Neuronal stem cell (in vitro differentiated cells): ENCODE data around the gene FBXW9.

Experiments used
- DNase-seq: peaks from one replicate; pipeline ENCODE4 v3.0.0-alpha.2; 2013; ENCODE audit warnings: low spot score
- H2AFZ ChIP-seq: one replicate; pipeline ENCODE4 v1.6.1; 2013; ENCODE audit warnings: mild to moderate bottlenecking, low read length, inconsistent platforms
- H2AK5ac ChIP-seq: 2 replicates; pipeline ENCODE4 v1.6.1; 2013; ENCODE audit warnings: low read depth, mild to moderate bottlenecking, inconsistent platforms, low read length, moderate library complexity, mixed read lengths
- H2BK120ac ChIP-seq: 2 replicates; pipeline ENCODE4 v1.6.1; 2013; ENCODE audit warnings: low read depth, mild to moderate bottlenecking, inconsistent platforms, low read length, moderate library complexity, mixed read lengths
- H2BK12ac ChIP-seq: one replicate; pipeline ENCODE4 v1.6.1; 2013; ENCODE audit warnings: low read length, inconsistent platforms
- H2BK15ac ChIP-seq: 2 replicates; pipeline ENCODE4 v1.6.1; 2013; ENCODE audit warnings: mild to moderate bottlenecking, low read length, inconsistent platforms, mixed read lengths
- H2BK5ac ChIP-seq: one replicate; pipeline ENCODE4 v1.6.1; 2013; ENCODE audit warnings: inconsistent platforms, mild to moderate bottlenecking, low read length, moderate library complexity
- H3K14ac ChIP-seq: one replicate; pipeline ENCODE4 v1.6.1; 2013; ENCODE audit warnings: low read length, inconsistent platforms
- H3K18ac ChIP-seq: 2 replicates; pipeline ENCODE4 v1.6.1; 2013; ENCODE audit warnings: low read length, inconsistent platforms
- H3K23ac ChIP-seq: 2 replicates; pipeline ENCODE4 v1.6.1; 2013; ENCODE audit warnings: low read depth, mild to moderate bottlenecking, mixed read lengths, low read length, inconsistent platforms; ENCODE audit not compliant: poor library complexity
- H3K27ac ChIP-seq: replicated peaks from 3 replicates; pipeline ENCODE4 v1.5.1; 2013; ENCODE audit warnings: low read length, inconsistent platforms
- H3K27me3 ChIP-seq, 3 experiments: 2 replicates each; pipeline ENCODE4 v1.6.1; 2013; ENCODE audit warnings: low read length in 3 of 3, mild to moderate bottlenecking in 2 of 3, inconsistent platforms in 1 of 3, low read depth in 1 of 3, mixed read lengths in 1 of 3, moderate library complexity in 1 of 3; ENCODE audit not compliant: control insufficient read depth in 3 of 3, insufficient read depth in 3 of 3
- H3K36me3 ChIP-seq, 2 donors: replicated peaks in 1 of 2; 2 replicates each; pipeline ENCODE4 v1.6.1; 2013; ENCODE audit warnings: low read length in 2 of 2; ENCODE audit not compliant: control insufficient read depth in 2 of 2, insufficient read depth in 2 of 2
- H3K4ac ChIP-seq: 2 replicates; pipeline ENCODE4 v1.6.1; 2013; ENCODE audit warnings: inconsistent platforms, mild to moderate bottlenecking, low read length, moderate library complexity
- H3K4me1 ChIP-seq, 2 donors: 1 replicate in 1 of 2; 2 replicates in 1 of 2; pipeline ENCODE4 v1.6.1; 2013; ENCODE audit warnings: low read length in 2 of 2, low read depth in 1 of 2; ENCODE audit not compliant: control insufficient read depth in 2 of 2, insufficient read depth in 1 of 2
- H3K4me2 ChIP-seq: one replicate; pipeline ENCODE4 v1.6.1; 2013; ENCODE audit warnings: mild to moderate bottlenecking, low read length, inconsistent platforms; ENCODE audit not compliant: insufficient read depth, poor library complexity, severe bottlenecking
- H3K4me3 ChIP-seq, 2 donors: 2 replicates each; pipeline ENCODE4 v1.5.1; 2013; ENCODE audit warnings: low read length in 2 of 2, mild to moderate bottlenecking in 2 of 2, inconsistent platforms in 1 of 2, moderate library complexity in 1 of 2
- H3K79me1 ChIP-seq: one replicate; pipeline ENCODE4 v1.6.1; 2013; ENCODE audit warnings: low read depth, mild to moderate bottlenecking, inconsistent platforms, low read length, moderate library complexity
- H3K9ac ChIP-seq: one replicate; pipeline ENCODE4 v1.6.1; 2013; ENCODE audit warnings: mild to moderate bottlenecking, low read depth, low read length, inconsistent platforms; ENCODE audit not compliant: poor library complexity
- H3K9me3 ChIP-seq, 2 donors: replicated peaks in 1 of 2; 2 replicates each; pipeline versions ENCODE3 to v1.6.1; 2013; ENCODE audit warnings: low read length in 2 of 2, mild to moderate bottlenecking in 2 of 2, inconsistent platforms in 1 of 2, low read depth in 1 of 2, mixed read lengths in 1 of 2, moderate library complexity in 1 of 2; ENCODE audit not compliant: control insufficient read depth in 2 of 2, insufficient read depth in 1 of 2
- H4K8ac ChIP-seq: one replicate; pipeline ENCODE4 v1.6.1; 2013; ENCODE audit warnings: low read depth, mild to moderate bottlenecking, inconsistent platforms, low read length, moderate library complexity
- H4K91ac ChIP-seq: one replicate; pipeline ENCODE4 v1.6.1; 2013; ENCODE audit warnings: low read length, low read depth, mild to moderate bottlenecking, inconsistent platforms; ENCODE audit not compliant: poor library complexity
- WGBS, 2 donors: extraction: QIAGEN DNeasy Blood & Tissue Kit; methylation state at CpG; one replicate each; pipeline ENCODE4 v1.1.7; 2013; ENCODE audit warnings: missing lambda C conversion rate in 2 of 2, mixed read lengths in 1 of 2; ENCODE audit not compliant: insufficient read length in 2 of 2, insufficient replicate concordance in 1 of 2; ENCODE audit errors: extremely low coverage in 2 of 2; 5-methylcytosine and 5-hydroxymethylcytosine counted together

Gene FBXW9

GRCh38 chr19:12723381-12723640, 26.9 kb upstream of the FBXW9 start:
- peaks cover 13 to 32% of the 10 kb centered on the region in 2 donors for H3K36me3 ChIP-seq
- no peaks in the 10 kb centered on the region for H3K9me3 ChIP-seq
- peaks cover 6 to 7% of the 10 kb centered on the region in 2 donors for H3K4me1 ChIP-seq
- H4K91ac ChIP-seq, result no peak overlapping the region
- no peak overlapping the region for H3K18ac ChIP-seq
- no peak overlapping the region for H4K8ac ChIP-seq
- H3K14ac ChIP-seq, result no peak overlapping the region
- no peak overlapping the region for H2BK120ac ChIP-seq
- peak overlapping the region; percentile 79 to 93 for H3K4me3 ChIP-seq
- H3K4ac ChIP-seq, result no peak overlapping the region
- H3K4me2 ChIP-seq, result peak overlapping the region; percentile 89
- no peak for DNase-seq
- no peak overlapping the region for H2BK5ac ChIP-seq
- H3K9ac ChIP-seq, result peak overlapping the region; percentile 72
- no CpG with 5 or more reads among the region's 7 CpGs for WGBS, 2 donors
- no peak overlapping the region for H2BK15ac ChIP-seq
- H3K23ac ChIP-seq, result no peak overlapping the region
- no peak overlapping the region for H2AK5ac ChIP-seq
- H3K79me1 ChIP-seq, result peaks cover 12% of the 10 kb centered on the region
- H2AFZ ChIP-seq, result peak overlapping the region; percentile 91
- no peaks in the 10 kb centered on the region for H3K27me3 ChIP-seq
- no peak overlapping the region for H2BK12ac ChIP-seq
- peak overlapping the region; percentile 75 for H3K27ac ChIP-seq

DNA sequence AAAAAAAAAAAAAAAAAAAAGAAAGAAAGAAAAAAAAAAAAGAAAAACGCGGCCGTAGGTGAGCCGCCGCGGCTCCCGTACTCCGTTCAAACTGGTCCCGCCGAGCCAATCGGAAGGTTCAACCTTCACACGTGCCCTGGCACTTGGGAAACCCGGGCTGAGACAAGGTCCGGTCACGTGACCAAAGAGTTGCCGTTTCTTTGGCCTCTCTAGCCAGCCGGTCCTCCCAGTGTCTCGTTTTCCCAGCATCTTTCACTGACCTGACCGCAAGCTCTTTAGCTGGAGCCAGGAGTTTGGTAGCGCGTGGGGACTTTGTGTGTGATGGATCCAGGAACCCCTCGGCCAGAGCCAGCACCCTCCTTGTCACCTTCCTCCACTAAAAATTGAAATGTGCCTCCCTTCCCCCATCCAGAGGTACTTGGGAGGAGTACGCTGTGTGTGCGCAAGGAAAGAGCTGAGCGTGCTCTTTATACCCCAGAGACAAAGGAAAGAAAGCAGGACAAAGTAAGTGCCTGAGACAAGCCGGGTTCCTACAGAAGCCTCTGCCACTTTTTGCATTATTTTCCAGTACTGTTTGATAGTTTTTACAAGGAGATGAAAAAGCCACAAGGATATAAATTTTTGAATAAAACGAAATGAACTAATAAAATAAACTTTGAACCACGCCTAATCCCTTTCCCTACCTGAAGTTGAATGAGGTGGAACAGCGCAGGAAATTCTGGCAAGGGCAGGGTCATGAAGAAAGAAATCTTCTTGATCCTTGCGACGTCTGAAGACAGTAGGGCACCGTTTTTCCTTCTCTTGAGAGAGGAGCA, 26.3 kb upstream of the FBXW9 start:
- Histone ChIP-seq H3K79me1 (peaks cover 12% of the 10 kb centered on the region), H3K4me3 (peak overlapping the region; percentile 79 to 93), H3K9ac (peak overlapping the region; percentile 79), H2AFZ (peak overlapping the region; percentile 91), H4K8ac (no peak overlapping the region), H3K23ac (no peak overlapping the region), H2AK5ac (no peak overlapping the region), H3K27me3 (no peaks in the 10 kb centered on the region), H2BK120ac (no peak overlapping the region), H4K91ac (no peak overlapping the region), H3K4me2 (peak overlapping the region; percentile 89), H2BK15ac (no peak overlapping the region), H2BK12ac (no peak overlapping the region), H3K14ac (no peak overlapping the region), H2BK5ac (peak overlapping the region; percentile 40), H3K18ac (no peak overlapping the region), H3K4ac (no peak overlapping the region), H3K27ac (peak overlapping the region; percentile 97), H3K9me3 (no peaks in the 10 kb centered on the region), H3K36me3 (peaks cover 11 to 32% of the 10 kb centered on the region in 2 donors), H3K4me1 (peaks cover 6 to 7% of the 10 kb centered on the region in 2 donors)
- no CpG with 5 or more reads among the region's 32 CpGs for whole genome bisulfite sequencing, 2 donors
- DNase-seq, result peak; percentile 99

GRCh38 chr19:12721656-12722565, 25.5 kb upstream of the FBXW9 start:
- Histone ChIP-seq H3K18ac (peak overlapping the region; percentile 92), H3K27me3 (no peaks in the 10 kb centered on the region), H2BK12ac (no peak overlapping the region), H3K4me3 (peak overlapping the region; percentile 79 to 85), H3K4me1 (peaks cover 6 to 7% of the 10 kb centered on the region in 2 donors), H4K91ac (no peak overlapping the region), H2AFZ (peak overlapping the region; percentile 79), H2BK5ac (peak overlapping the region; percentile 40), H3K23ac (peak overlapping the region; percentile 44), H3K79me1 (peaks cover 12% of the 10 kb centered on the region), H3K4ac (no peak overlapping the region), H2AK5ac (peak overlapping the region; percentile 3), H2BK120ac (peak overlapping the region; percentile 0), H3K27ac (peak overlapping the region; percentile 97), H3K14ac (no peak overlapping the region), H3K9me3 (no peaks in the 10 kb centered on the region), H3K4me2 (peak overlapping the region; percentile 93), H3K9ac (peak overlapping the region; percentile 87), H3K36me3 (peaks cover 16 to 38% of the 10 kb centered on the region in 2 donors), H2BK15ac (no peak overlapping the region), H4K8ac (no peak overlapping the region)
- peak; percentile 80 for DNase-seq
- no CpG with 5 or more reads among the region's 65 CpGs for WGBS, 2 donors
